Fibroblast of lung (primary cell): ENCODE measurements around the gene CD47.

Experiments used
- CTCF ChIP-seq, 2 donors: IDR thresholded peaks in 1 of 2; conservative IDR thresholded peaks in 1 of 2; 1 replicate in 1 of 2; 2 replicates in 1 of 2; pipeline ENCODE4 v1.5.1; 2011 to 2012; ENCODE audit warnings: low read length in 2 of 2, control low read depth in 1 of 2, inconsistent platforms in 1 of 2, low read depth in 1 of 2, mild to moderate bottlenecking in 1 of 2
- EZH2 ChIP-seq: IDR thresholded peaks from 2 replicates; pipeline ENCODE4 v1.5.1; 2012; ENCODE audit warnings: low read length, control low read depth, mild to moderate bottlenecking; ENCODE audit errors: missing control alignments

- no peak for TF ChIP-seq EZH2
- TF ChIP-seq CTCF (conservative IDR thresholded peaks at IDR 0.05 in 1 of 2, IDR thresholded peaks at IDR 0.05 in 1 of 2; ENCODE audit: low read depth in 1 of 2, low read length in 2 of 2): no peak
Observed at GRCh38 chr3:108064293-108064887, 26.4 kb downstream of the CD47 start.
